Pancreas (tissue), 10 donors: ENCODE data around the gene P2RY2. TPM values are rescaled to one million over a fixed set of nuclear protein-coding genes. Genes with fewer than 3 reads are reported as not detected.

ENCODE experiments used
- ATAC-seq, 4 donors: fragments of 200-7000 bp; cut with Tn5 transposase; one replicate each; pipeline versions ENCODE4 v1.8.0 to v1.9.1; 2020; ENCODE audit warnings: mild to moderate bottlenecking in 4 of 4, moderate library complexity in 4 of 4
- DNase-seq, 6 donors: peaks; one replicate each; pipeline ENCODE4 v3.0.0-alpha.2; 2020
- FAIRE-seq: peaks from 2 replicates; lab custom pipeline; 2012; peaks lifted over from hg19 to GRCh38; lab: Jason Lieb, UNC
- H3K27ac ChIP-seq, 4 donors: fragments of 200-600 bp; sonication (generic); 1 replicate in 3 of 4; 2 replicates in 1 of 4; pipeline versions ENCODE4 v1.5.0 to v1.8.0; 2020
- H3K27me3 ChIP-seq, 4 donors: fragments of 200-600 bp; one replicate each; pipeline ENCODE4 v1.8.0; 2021
- H3K36me3 ChIP-seq, 3 donors: fragments of 200-600 bp; sonication (generic) in 1 of 3; one replicate each; pipeline versions ENCODE4 v1.5.0 to v1.8.0; 2020 to 2021
- H3K4me1 ChIP-seq, 3 donors: fragments of 200-600 bp; one replicate each; pipeline ENCODE4 v1.8.0; 2021
- H3K4me3 ChIP-seq, 4 donors: fragments of 200-600 bp; sonication (generic) in 2 of 4; one replicate each; pipeline versions ENCODE4 v1.5.0 to v1.8.0; 2020 to 2021
- H3K9me3 ChIP-seq, 4 donors: fragments of 200-600 bp; one replicate each; pipeline ENCODE4 v1.8.0; 2021
- CTCF ChIP-seq, 4 donors: fragments of 200-600 bp; sonication (generic) in 3 of 4; IDR thresholded peaks; one replicate each; pipeline versions ENCODE4 v1.5.0 to v1.8.0; 2021; ENCODE audit warnings: antibody characterized with exemption in 4 of 4
- WGBS, 2 donors: extraction: QIAGEN DNeasy Blood & Tissue Kit; methylation state at CpG; one replicate each; pipeline ENCODE4 v1.1.7; 2013; 5-methylcytosine and 5-hydroxymethylcytosine counted together
- intact Hi-C, 3 donors: fragments of 100-400 bp; cut with DNase I; formaldehyde crosslinking; loops; one replicate each; pipeline versions ENCODE4 v1.11.1 to v1.14.2; 2022
- polyA plus RNA-seq, 2 donors: library from polyadenylated mRNA; stranded (reverse); fragments of 200-250 nt; gene quantifications; one replicate each; pipeline ENCODE4 v1.2.3, GENCODE V29; 2013
- total RNA-seq, 6 donors: library from RNA; stranded (reverse); fragmentation: NEBNext Ultra II Directional in 4 of 6; extraction: Animal tissue kit (Norgen Biotek cat#: 25700) in 4 of 6; gene quantifications; one replicate each; pipeline versions ENCODE4 v1.2.1 to v1.2.4, GENCODE V29; 2021 to 2023
- donor health status: healthy with polysubstance abuse.
- donor health status: DM: no; HTN: no; CAD: no; lungs with moderate emphysema.
- donor health status: DM: no; HTN: no; CAD: no.
- donor health status: control.
- donor health status: control.
- donor health status: Bipolar disorder and iron deficiency.
- donor health status: DM: yes; HTN: yes; CAD: no.
- donor health status: DM: no; HTN: no; CAD: no.
- donor health status: DM: no; HTN: no; CAD: no.
- donor health status: DM: yes; HTN: yes; CAD: no.

Gene P2RY2
- total and polyA plus RNA-seq, 8 donors: 0.24 to 2.0 (median 0.47) TPM

- Histone ChIP-seq H3K36me3 (no peaks in the 10 kb centered on the region), H3K4me1 (no peaks in the 10 kb centered on the region), H3K4me3 (no peak overlapping the region), H3K27me3 (no peaks in the 10 kb centered on the region), H3K27ac (no peak overlapping the region), H3K9me3 (no peaks in the 10 kb centered on the region)
- intact Hi-C loops: no loop called here
- FAIRE-seq (no peak), ATAC-seq (no peak), DNase-seq (no peak)
- no peak for TF ChIP-seq CTCF (IDR thresholded peaks at IDR 0.05)
Measured at GRCh38 chr11:73200256-73200655, 17.8 kb upstream of the P2RY2 start.

GRCh38 chr11:73201249-73201648 lies 16.8 kb upstream of the P2RY2 start:
- Histone ChIP-seq H3K4me3 (no peak overlapping the region), H3K9me3 (no peaks in the 10 kb centered on the region), H3K36me3 (no peaks in the 10 kb centered on the region), H3K4me1 (no peaks in the 10 kb centered on the region), H3K27me3 (no peaks in the 10 kb centered on the region), H3K27ac (no peak overlapping the region)
- TF ChIP-seq CTCF (IDR thresholded peaks at IDR 0.05): no peak
- intact Hi-C loops: no loop called here
- FAIRE-seq (no peak), DNase-seq (peak in 1 of 6 donors; percentile 41), ATAC-seq (peak in 1 of 4 donors; percentile 17)
- 80 to 84% methylated on average over 6 of the region's 6 CpGs for WGBS, 2 donors

- ATAC-seq: no peak
Measured at GRCh38 chr11:73201888-73202780, 15.9 kb upstream of the P2RY2 start.

GRCh38 chr11:73203322-73203721 lies 14.8 kb upstream of the P2RY2 start:
- no peak for FAIRE-seq
- DNase-seq: peak in 1 of 6 donors; percentile 11
- intact Hi-C loops: no loop called here
- Histone ChIP-seq H3K4me1 (no peaks in the 10 kb centered on the region), H3K4me3 (no peak overlapping the region), H3K27me3 (no peaks in the 10 kb centered on the region), H3K36me3 (no peaks in the 10 kb centered on the region), H3K9me3 (no peaks in the 10 kb centered on the region), H3K27ac (no peak overlapping the region)
- no peak for ATAC-seq
- WGBS, 2 donors: 82 to 89% methylated on average over 6 of the region's 6 CpGs
- TF ChIP-seq CTCF (IDR thresholded peaks at IDR 0.05): no peak

More at GRCh38 chr11:73201888-73202780, 15.9 kb upstream of the P2RY2 start:
- Histone ChIP-seq H3K9me3 (no peaks in the 10 kb centered on the region), H3K36me3 (no peaks in the 10 kb centered on the region), H3K4me1 (no peaks in the 10 kb centered on the region), H3K27me3 (no peaks in the 10 kb centered on the region), H3K4me3 (no peak overlapping the region), H3K27ac (no peak overlapping the region)
- FAIRE-seq: no peak
- intact Hi-C loops: no loop called here
- no peak for TF ChIP-seq CTCF (IDR thresholded peaks at IDR 0.05)
- peak in 1 of 6 donors; percentile 19 for DNase-seq
- WGBS, 2 donors: 85 to 91% methylated on average over 8 of the region's 8 CpGs

GRCh38 chr11:73203790-73204189 lies 14.3 kb upstream of the P2RY2 start:
- no peak for TF ChIP-seq CTCF (IDR thresholded peaks at IDR 0.05)

More at GRCh38 chr11:73203790-73204189, 14.3 kb upstream of the P2RY2 start:
- H3K36me3 ChIP-seq: no peaks in the 10 kb centered on the region
- H3K27me3 ChIP-seq: no peaks in the 10 kb centered on the region
- no peaks in the 10 kb centered on the region for H3K9me3 ChIP-seq
- H3K4me1 ChIP-seq: no peaks in the 10 kb centered on the region
- DNase-seq (peak in 1 of 6 donors; percentile 38), ATAC-seq (no peak), FAIRE-seq (no peak)
- 75 to 78% methylated on average over 4 of the region's 4 CpGs for WGBS, 2 donors
- H3K27ac ChIP-seq: no peak overlapping the region
- intact Hi-C loops: no loop called here
- no peak overlapping the region for H3K4me3 ChIP-seq
